ENCODE data around the gene SLITRK5. TPM values are rescaled to one million over a fixed set of nuclear protein-coding genes. Genes with fewer than 3 reads are reported as not detected.

The SLITRK5 gene
- total RNA-seq, 1 donor from 2014 or later = 0.14 TPM

DNA sequence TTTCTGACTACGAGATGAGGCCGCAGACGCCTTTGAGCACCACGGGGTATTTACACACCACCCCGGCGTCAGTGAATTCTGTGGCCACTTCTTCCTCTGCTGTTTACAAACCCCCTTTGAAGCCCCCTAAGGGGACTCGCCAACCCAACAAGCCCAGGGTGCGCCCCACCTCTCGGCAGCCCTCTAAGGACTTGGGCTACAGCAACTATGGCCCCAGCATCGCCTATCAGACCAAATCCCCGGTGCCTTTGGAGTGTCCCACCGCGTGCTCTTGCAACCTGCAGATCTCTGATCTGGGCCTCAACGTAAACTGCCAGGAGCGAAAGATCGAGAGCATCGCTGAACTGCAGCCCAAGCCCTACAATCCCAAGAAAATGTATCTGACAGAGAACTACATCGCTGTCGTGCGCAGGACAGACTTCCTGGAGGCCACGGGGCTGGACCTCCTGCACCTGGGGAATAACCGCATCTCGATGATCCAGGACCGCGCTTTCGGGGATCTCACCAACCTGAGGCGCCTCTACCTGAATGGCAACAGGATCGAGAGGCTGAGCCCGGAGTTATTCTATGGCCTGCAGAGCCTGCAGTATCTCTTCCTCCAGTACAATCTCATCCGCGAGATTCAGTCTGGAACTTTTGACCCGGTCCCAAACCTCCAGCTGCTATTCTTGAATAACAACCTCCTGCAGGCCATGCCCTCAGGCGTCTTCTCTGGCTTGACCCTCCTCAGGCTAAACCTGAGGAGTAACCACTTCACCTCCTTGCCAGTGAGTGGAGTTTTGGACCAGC, 5.3 kb downstream of the SLITRK5 start:
- Mint-ChIP-seq H3K4me1 (ENCODE audit: low read depth) (peaks cover 22% of the 10 kb centered on the region), H3K9me3 (ENCODE audit: low read depth) (no peaks in the 10 kb centered on the region), H3K36me3 (ENCODE audit: insufficient read depth) (no peaks in the 10 kb centered on the region), H3K4me3 (ENCODE audit: low read depth) (peak overlapping the region; percentile 78), H3K27me3 (peaks cover 84% of the 10 kb centered on the region), H3K27ac (no peak overlapping the region)
- no peak for DNase-seq (ENCODE audit: low spot score, unreplicated experiment)
- TF ChIP-seq, protein P1, sequence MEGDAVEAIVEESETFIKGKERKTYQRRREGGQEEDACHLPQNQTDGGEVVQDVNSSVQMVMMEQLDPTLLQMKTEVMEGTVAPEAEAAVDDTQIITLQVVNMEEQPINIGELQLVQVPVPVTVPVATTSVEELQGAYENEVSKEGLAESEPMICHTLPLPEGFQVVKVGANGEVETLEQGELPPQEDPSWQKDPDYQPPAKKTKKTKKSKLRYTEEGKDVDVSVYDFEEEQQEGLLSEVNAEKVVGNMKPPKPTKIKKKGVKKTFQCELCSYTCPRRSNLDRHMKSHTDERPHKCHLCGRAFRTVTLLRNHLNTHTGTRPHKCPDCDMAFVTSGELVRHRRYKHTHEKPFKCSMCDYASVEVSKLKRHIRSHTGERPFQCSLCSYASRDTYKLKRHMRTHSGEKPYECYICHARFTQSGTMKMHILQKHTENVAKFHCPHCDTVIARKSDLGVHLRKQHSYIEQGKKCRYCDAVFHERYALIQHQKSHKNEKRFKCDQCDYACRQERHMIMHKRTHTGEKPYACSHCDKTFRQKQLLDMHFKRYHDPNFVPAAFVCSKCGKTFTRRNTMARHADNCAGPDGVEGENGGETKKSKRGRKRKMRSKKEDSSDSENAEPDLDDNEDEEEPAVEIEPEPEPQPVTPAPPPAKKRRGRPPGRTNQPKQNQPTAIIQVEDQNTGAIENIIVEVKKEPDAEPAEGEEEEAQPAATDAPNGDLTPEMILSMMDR (IDR thresholded peaks at IDR 0.05; ENCODE audit: unreplicated experiment) = no peak

DNA sequence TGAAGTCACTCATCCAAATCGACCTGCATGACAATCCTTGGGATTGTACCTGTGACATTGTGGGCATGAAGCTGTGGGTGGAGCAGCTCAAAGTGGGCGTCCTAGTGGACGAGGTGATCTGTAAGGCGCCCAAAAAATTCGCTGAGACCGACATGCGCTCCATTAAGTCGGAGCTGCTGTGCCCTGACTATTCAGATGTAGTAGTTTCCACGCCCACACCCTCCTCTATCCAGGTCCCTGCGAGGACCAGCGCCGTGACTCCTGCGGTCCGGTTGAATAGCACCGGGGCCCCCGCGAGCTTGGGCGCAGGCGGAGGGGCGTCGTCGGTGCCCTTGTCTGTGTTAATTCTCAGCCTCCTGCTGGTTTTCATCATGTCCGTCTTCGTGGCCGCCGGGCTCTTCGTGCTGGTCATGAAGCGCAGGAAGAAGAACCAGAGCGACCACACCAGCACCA, 5.9 kb downstream of the SLITRK5 start:
- H3K36me3 Mint-ChIP-seq (ENCODE audit: insufficient read depth) = no peaks in the 10 kb centered on the region
- peaks cover 20% of the 10 kb centered on the region for H3K4me1 Mint-ChIP-seq (ENCODE audit: low read depth)
- H3K27ac Mint-ChIP-seq = no peak overlapping the region
- DNase-seq (ENCODE audit: low spot score, unreplicated experiment) = no peak
- no peaks in the 10 kb centered on the region for H3K9me3 Mint-ChIP-seq (ENCODE audit: low read depth)
- peak overlapping the region; percentile 78 for H3K4me3 Mint-ChIP-seq (ENCODE audit: low read depth)
- H3K27me3 Mint-ChIP-seq = peaks cover 82% of the 10 kb centered on the region
- TF ChIP-seq, protein P1 (IDR thresholded peaks at IDR 0.05; ENCODE audit: unreplicated experiment) = no peak

DNA sequence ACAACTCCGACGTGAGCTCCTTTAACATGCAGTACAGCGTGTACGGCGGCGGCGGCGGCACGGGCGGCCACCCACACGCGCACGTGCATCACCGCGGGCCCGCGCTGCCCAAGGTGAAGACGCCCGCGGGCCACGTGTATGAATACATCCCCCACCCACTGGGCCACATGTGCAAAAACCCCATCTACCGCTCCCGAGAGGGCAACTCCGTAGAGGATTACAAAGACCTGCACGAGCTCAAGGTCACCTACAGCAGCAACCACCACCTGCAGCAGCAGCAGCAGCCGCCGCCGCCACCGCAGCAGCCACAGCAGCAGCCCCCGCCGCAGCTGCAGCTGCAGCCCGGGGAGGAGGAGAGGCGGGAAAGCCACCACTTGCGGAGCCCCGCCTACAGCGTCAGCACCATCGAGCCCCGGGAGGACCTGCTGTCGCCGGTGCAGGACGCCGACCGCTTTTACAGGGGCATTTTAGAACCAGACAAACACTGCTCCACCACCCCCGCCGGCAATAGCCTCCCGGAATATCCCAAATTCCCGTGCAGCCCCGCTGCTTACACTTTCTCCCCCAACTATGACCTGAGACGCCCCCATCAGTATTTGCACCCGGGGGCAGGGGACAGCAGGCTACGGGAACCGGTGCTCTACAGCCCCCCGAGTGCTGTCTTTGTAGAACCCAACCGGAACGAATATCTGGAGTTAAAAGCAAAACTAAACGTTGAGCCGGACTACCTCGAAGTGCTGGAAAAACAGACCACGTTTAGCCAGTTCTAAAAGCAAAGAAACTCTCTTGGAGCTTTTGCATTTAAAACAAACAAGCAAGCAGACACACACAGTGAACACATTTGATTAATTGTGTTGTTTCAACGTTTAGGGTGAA, 6.6 kb downstream of the SLITRK5 start:
- H3K27ac Mint-ChIP-seq = peak overlapping the region; percentile 60
- H3K36me3 Mint-ChIP-seq (ENCODE audit: insufficient read depth) = no peaks in the 10 kb centered on the region
- DNase-seq (ENCODE audit: low spot score, unreplicated experiment) = peak; percentile 31
- H3K9me3 Mint-ChIP-seq (ENCODE audit: low read depth) = no peaks in the 10 kb centered on the region
- peaks cover 82% of the 10 kb centered on the region for H3K27me3 Mint-ChIP-seq
- H3K4me1 Mint-ChIP-seq (ENCODE audit: low read depth) = peaks cover 18% of the 10 kb centered on the region
- TF ChIP-seq, protein P1 (IDR thresholded peaks at IDR 0.05; ENCODE audit: unreplicated experiment) = no peak
- H3K4me3 Mint-ChIP-seq (ENCODE audit: low read depth) = peak overlapping the region; percentile 78

GRCh38 chr13:87678372-87678752, 7.2 kb downstream of the SLITRK5 start:
- Mint-ChIP-seq H3K4me3 (ENCODE audit: low read depth) (peak overlapping the region; percentile 78), H3K27ac (no peak overlapping the region), H3K4me1 (ENCODE audit: low read depth) (peaks cover 13% of the 10 kb centered on the region), H3K27me3 (peaks cover 75% of the 10 kb centered on the region), H3K36me3 (ENCODE audit: insufficient read depth) (no peaks in the 10 kb centered on the region), H3K9me3 (ENCODE audit: low read depth) (no peaks in the 10 kb centered on the region)
- TF ChIP-seq, protein P1 (IDR thresholded peaks at IDR 0.05; ENCODE audit: unreplicated experiment) = no peak
- DNase-seq (ENCODE audit: low spot score, unreplicated experiment) = no peak

DNA sequence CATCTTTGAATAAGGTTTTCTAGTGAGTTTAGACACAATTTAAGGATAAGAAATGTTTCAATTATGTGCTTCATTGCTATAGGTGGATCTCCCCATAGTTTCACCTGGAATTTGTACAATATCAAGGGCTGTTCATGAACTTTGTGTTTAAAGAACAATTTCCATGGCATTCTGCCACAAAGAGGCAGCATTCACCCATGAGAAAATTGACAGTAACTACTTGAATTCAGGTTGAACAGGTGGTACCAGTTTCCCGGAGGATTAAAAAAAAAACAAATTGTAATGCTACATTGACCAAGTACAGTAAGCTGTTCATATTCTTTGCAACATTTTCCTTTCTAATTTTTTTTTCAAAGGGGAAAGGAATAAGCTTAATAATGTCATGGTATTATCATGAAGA, 9.1 kb downstream of the SLITRK5 start:
- Mint-ChIP-seq H3K4me3 (ENCODE audit: low read depth) (no peak overlapping the region), H3K4me1 (ENCODE audit: low read depth) (peaks cover 7% of the 10 kb centered on the region), H3K27ac (no peak overlapping the region), H3K36me3 (ENCODE audit: insufficient read depth) (no peaks in the 10 kb centered on the region), H3K9me3 (ENCODE audit: low read depth) (no peaks in the 10 kb centered on the region), H3K27me3 (peaks cover 56% of the 10 kb centered on the region)
- no peak for DNase-seq (ENCODE audit: low spot score, unreplicated experiment)
- TF ChIP-seq, protein P1 (IDR thresholded peaks at IDR 0.05; ENCODE audit: unreplicated experiment) = peak; percentile 42
